GM23338 (cell line): ENCODE measurements around the gene CYP1A2. TPM values are rescaled to one million over a fixed set of nuclear protein-coding genes. Genes with fewer than 3 reads are reported as not detected.

Experiments
- ATAC-seq: fragments of 200-7000 bp; cut with Tn5 transposase; 3 replicates; pipeline ENCODE4 v1.9.1; 2020
- DNase-seq: peaks from one replicate; pipeline ENCODE4 v3.0.0-alpha.2; 2015; ENCODE audit warnings: low spot score
- H2AFZ ChIP-seq: fragments of 200-600 bp; sonication (generic); 2 replicates; pipeline ENCODE4 v1.8.0; 2016; ENCODE audit warnings: antibody characterized with exemption, mild to moderate bottlenecking, moderate library complexity
- H3F3A ChIP-seq: fragments of 200-600 bp; sonication (generic); replicated peaks from 2 replicates; pipeline ENCODE4 v1.8.0; 2017; ENCODE audit warnings: antibody characterized with exemption, mixed run types, low read depth
- H3K27ac ChIP-seq: fragments of 200-600 bp; sonication (generic); 2 replicates; pipeline ENCODE4 v1.6.1; 2016; ENCODE audit warnings: low read depth
- H3K27me3 ChIP-seq: fragments of 200-600 bp; sonication (generic); 2 replicates; pipeline ENCODE4 v1.8.0; 2016; ENCODE audit warnings: mild to moderate bottlenecking, mixed run types, moderate library complexity; ENCODE audit not compliant: insufficient read depth
- H3K36me3 ChIP-seq: fragments of 200-600 bp; sonication (generic); 2 replicates; pipeline ENCODE4 v1.8.0; 2016; ENCODE audit warnings: mild to moderate bottlenecking; ENCODE audit not compliant: insufficient read depth
- H3K4me1 ChIP-seq: fragments of 200-600 bp; sonication (generic); 2 replicates; pipeline ENCODE4 v1.8.0; 2016; ENCODE audit warnings: mild to moderate bottlenecking, moderate library complexity; ENCODE audit not compliant: insufficient read depth
- H3K4me2 ChIP-seq: fragments of 200-600 bp; sonication (generic); 2 replicates; pipeline ENCODE4 v1.7.1; 2017; ENCODE audit warnings: mixed run types
- H3K4me3 ChIP-seq: fragments of 200-600 bp; sonication (generic); 2 replicates; pipeline ENCODE4 v1.6.1; 2016; ENCODE audit warnings: mixed run types
- H3K79me2 ChIP-seq: fragments of 200-600 bp; sonication (generic); replicated peaks from 2 replicates; pipeline ENCODE4 v1.8.0; 2017; ENCODE audit warnings: mild to moderate bottlenecking; ENCODE audit not compliant: insufficient read depth
- H3K9me2 ChIP-seq: fragments of 200-600 bp; sonication (generic); 2 replicates; pipeline ENCODE4 v1.8.0; 2017; ENCODE audit not compliant: insufficient read depth
- H4K20me1 ChIP-seq: fragments of 200-600 bp; sonication (generic); replicated peaks from 2 replicates; pipeline ENCODE4 v1.8.0; 2017; ENCODE audit warnings: mild to moderate bottlenecking; ENCODE audit not compliant: insufficient read depth
- H3K27ac Mint-ChIP-seq: 2 replicates; pipeline ENCODE4 v1.8.0; 2020; ENCODE audit warnings: inconsistent platforms, mild to moderate bottlenecking, moderate library complexity, mixed read lengths
- H3K27me3 Mint-ChIP-seq: 3 replicates; pipeline ENCODE4 v1.8.0; 2022; ENCODE audit warnings: low read depth, mild to moderate bottlenecking, moderate library complexity, mixed read lengths, inconsistent platforms; ENCODE audit not compliant: insufficient read depth, poor library complexity
- H3K36me3 Mint-ChIP-seq: 3 replicates; pipeline ENCODE4 v1.8.0; 2021; ENCODE audit warnings: low read depth, mild to moderate bottlenecking, inconsistent platforms, moderate library complexity, mixed read lengths
- H3K4me1 Mint-ChIP-seq: 3 replicates; pipeline ENCODE4 v1.8.0; 2020; ENCODE audit warnings: mild to moderate bottlenecking, inconsistent platforms, mixed read lengths
- H3K4me3 Mint-ChIP-seq: 3 replicates; pipeline ENCODE4 v1.8.0; 2021; ENCODE audit warnings: moderate library complexity, mild to moderate bottlenecking, inconsistent platforms, mixed read lengths
- H3K9me3 Mint-ChIP-seq: 3 replicates; pipeline ENCODE4 v1.8.0; 2020; ENCODE audit warnings: moderate library complexity, mild to moderate bottlenecking, inconsistent platforms, mixed read lengths
- CREB1 ChIP-seq: fragments of 250-450 bp; sonication (Bioruptor Pico); IDR thresholded peaks from 2 replicates; pipeline ENCODE4 v1.5.0; 2020; ENCODE audit warnings: low read depth, mild to moderate bottlenecking, moderate library complexity
- CTCF ChIP-seq, 2 experiments: fragments of 200-600 bp in 1 of 2; sonication (generic) in 1 of 2; conservative IDR thresholded peaks; 2 replicates each; pipeline versions ENCODE4 v1.5.1 to v1.6.1; 2016 to 2017; ENCODE audit warnings: antibody characterized with exemption in 2 of 2, low read depth in 2 of 2, mild to moderate bottlenecking in 2 of 2, moderate library complexity in 1 of 2
- EZH2 ChIP-seq: fragments of 200-600 bp; sonication (generic); IDR thresholded peaks from one replicate; pipeline ENCODE4 v1.8.0; 2017; ENCODE audit warnings: antibody characterized with exemption, mild to moderate bottlenecking, low read depth; ENCODE audit not compliant: unreplicated experiment
- EZH2phosphoT487 ChIP-seq: fragments of 200-600 bp; sonication (generic); IDR thresholded peaks from one replicate; pipeline ENCODE4 v1.8.1; 2018; ENCODE audit warnings: antibody characterized with exemption; ENCODE audit not compliant: unreplicated experiment
- JUNB ChIP-seq: IDR thresholded peaks from one replicate; pipeline ENCODE4 v1.6.1; 2016; ENCODE audit warnings: antibody characterized with exemption; ENCODE audit not compliant: unreplicated experiment
- NANOG ChIP-seq: IDR thresholded peaks from 2 replicates; pipeline ENCODE4 v1.6.1; 2016; ENCODE audit warnings: antibody characterized with exemption, borderline replicate concordance
- POLR2AphosphoS5 ChIP-seq: IDR thresholded peaks from 2 replicates; pipeline ENCODE4 v1.6.1; 2016; ENCODE audit warnings: antibody characterized with exemption, low read depth
- STAT1 ChIP-seq: IDR thresholded peaks from one replicate; pipeline ENCODE4 v1.6.1; 2016; ENCODE audit warnings: antibody characterized with exemption; ENCODE audit not compliant: unreplicated experiment
- ZNF114 ChIP-seq: fragments of 250-450 bp; sonication (Bioruptor Pico); IDR thresholded peaks from 2 replicates; pipeline ENCODE4 v1.5.0; 2020; ENCODE audit warnings: mild to moderate bottlenecking, moderate library complexity
- ZNF331 ChIP-seq: fragments of 250-450 bp; sonication (Bioruptor Pico); IDR thresholded peaks from 2 replicates; pipeline ENCODE4 v1.5.0; 2020; ENCODE audit warnings: low read depth, mild to moderate bottlenecking, moderate library complexity
- polyA plus RNA-seq: library from polyadenylated mRNA; unstranded; fragments of >200 nt; fragmentation: Nextera tagmentation; extraction: Ambion mirVana; gene quantifications from 2 replicates; pipeline ENCODE4 v1.2.1, GENCODE V29; 2016
- total RNA-seq: library from RNA; depleted of rRNA; stranded (reverse); fragments of >200 nt; shearing (Covaris generic); gene quantifications from 2 replicates; pipeline ENCODE4 v1.2.3, GENCODE V29; 2014
- TF ChIP-seq, protein P1 (sequence below): fragments of 250-450 bp; sonication (Bioruptor Pico); IDR thresholded peaks from 2 replicates; pipeline ENCODE4 v1.5.0; 2020; ENCODE audit warnings: mild to moderate bottlenecking, moderate library complexity
- TF ChIP-seq, protein P2 (sequence below): IDR thresholded peaks from 2 replicates; pipeline ENCODE4 v1.6.1; 2016; ENCODE audit warnings: antibody characterized with exemption
- TF ChIP-seq, protein P3 (sequence below): IDR thresholded peaks from one replicate; pipeline ENCODE4 v1.6.1; 2018; ENCODE audit warnings: antibody characterized with exemption; ENCODE audit not compliant: unreplicated experiment

The CYP1A2 gene
- total and polyA plus RNA-seq, 2 experiments from 2014 or later, result not detected

DNA sequence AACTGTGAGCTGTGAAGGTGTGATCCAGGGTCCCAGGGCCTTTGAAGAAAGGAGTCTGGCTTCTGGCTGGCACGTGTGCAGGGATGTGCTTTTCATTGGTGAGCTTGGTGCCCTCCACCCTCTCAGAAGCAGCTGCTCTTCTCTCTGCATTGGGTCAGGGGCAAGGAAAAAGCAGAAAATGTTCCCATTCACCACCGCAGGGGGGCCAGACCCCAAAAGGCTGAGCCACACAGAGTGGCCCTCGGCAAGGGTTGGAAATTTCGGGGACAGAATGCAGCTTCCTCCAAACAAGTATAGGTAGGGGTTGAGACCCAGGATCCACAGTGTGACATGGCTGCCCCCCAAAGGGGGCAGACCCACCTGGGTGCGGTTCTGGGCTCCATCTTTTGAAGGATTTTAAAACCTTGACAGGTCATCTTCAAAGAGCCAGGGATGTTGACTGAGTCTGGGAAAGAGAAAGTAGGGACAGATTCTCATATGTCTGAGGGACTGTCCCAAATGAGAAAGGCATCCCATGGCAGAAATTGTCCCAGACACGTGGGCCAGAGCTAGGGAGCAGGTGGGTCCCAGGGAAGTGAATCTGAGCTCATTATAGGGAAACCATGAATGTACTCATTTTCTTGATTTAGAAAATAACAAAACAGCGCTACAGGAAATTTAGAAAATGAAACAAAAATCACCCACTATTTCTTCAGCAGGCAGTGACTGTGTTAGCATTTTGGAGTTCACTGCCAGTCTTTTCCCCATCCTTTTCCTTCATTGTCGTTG lies 36.0 kb downstream of the CYP1A2 start:
- TF ChIP-seq NANOG (no peak), EZH2phosphoT487 (no peak), CREB1 (CRISPR knock-in tag) (no peak), JUNB (no peak), ZNF331 (CRISPR knock-in tag) (no peak), POLR2AphosphoS5 (no peak), EZH2 (no peak), ZNF114 (no peak), STAT1 (no peak), CTCF (conservative IDR thresholded peaks at IDR 0.05; ENCODE audit: low read depth in 2 of 2) (no peak)
- TF ChIP-seq, protein P1, sequence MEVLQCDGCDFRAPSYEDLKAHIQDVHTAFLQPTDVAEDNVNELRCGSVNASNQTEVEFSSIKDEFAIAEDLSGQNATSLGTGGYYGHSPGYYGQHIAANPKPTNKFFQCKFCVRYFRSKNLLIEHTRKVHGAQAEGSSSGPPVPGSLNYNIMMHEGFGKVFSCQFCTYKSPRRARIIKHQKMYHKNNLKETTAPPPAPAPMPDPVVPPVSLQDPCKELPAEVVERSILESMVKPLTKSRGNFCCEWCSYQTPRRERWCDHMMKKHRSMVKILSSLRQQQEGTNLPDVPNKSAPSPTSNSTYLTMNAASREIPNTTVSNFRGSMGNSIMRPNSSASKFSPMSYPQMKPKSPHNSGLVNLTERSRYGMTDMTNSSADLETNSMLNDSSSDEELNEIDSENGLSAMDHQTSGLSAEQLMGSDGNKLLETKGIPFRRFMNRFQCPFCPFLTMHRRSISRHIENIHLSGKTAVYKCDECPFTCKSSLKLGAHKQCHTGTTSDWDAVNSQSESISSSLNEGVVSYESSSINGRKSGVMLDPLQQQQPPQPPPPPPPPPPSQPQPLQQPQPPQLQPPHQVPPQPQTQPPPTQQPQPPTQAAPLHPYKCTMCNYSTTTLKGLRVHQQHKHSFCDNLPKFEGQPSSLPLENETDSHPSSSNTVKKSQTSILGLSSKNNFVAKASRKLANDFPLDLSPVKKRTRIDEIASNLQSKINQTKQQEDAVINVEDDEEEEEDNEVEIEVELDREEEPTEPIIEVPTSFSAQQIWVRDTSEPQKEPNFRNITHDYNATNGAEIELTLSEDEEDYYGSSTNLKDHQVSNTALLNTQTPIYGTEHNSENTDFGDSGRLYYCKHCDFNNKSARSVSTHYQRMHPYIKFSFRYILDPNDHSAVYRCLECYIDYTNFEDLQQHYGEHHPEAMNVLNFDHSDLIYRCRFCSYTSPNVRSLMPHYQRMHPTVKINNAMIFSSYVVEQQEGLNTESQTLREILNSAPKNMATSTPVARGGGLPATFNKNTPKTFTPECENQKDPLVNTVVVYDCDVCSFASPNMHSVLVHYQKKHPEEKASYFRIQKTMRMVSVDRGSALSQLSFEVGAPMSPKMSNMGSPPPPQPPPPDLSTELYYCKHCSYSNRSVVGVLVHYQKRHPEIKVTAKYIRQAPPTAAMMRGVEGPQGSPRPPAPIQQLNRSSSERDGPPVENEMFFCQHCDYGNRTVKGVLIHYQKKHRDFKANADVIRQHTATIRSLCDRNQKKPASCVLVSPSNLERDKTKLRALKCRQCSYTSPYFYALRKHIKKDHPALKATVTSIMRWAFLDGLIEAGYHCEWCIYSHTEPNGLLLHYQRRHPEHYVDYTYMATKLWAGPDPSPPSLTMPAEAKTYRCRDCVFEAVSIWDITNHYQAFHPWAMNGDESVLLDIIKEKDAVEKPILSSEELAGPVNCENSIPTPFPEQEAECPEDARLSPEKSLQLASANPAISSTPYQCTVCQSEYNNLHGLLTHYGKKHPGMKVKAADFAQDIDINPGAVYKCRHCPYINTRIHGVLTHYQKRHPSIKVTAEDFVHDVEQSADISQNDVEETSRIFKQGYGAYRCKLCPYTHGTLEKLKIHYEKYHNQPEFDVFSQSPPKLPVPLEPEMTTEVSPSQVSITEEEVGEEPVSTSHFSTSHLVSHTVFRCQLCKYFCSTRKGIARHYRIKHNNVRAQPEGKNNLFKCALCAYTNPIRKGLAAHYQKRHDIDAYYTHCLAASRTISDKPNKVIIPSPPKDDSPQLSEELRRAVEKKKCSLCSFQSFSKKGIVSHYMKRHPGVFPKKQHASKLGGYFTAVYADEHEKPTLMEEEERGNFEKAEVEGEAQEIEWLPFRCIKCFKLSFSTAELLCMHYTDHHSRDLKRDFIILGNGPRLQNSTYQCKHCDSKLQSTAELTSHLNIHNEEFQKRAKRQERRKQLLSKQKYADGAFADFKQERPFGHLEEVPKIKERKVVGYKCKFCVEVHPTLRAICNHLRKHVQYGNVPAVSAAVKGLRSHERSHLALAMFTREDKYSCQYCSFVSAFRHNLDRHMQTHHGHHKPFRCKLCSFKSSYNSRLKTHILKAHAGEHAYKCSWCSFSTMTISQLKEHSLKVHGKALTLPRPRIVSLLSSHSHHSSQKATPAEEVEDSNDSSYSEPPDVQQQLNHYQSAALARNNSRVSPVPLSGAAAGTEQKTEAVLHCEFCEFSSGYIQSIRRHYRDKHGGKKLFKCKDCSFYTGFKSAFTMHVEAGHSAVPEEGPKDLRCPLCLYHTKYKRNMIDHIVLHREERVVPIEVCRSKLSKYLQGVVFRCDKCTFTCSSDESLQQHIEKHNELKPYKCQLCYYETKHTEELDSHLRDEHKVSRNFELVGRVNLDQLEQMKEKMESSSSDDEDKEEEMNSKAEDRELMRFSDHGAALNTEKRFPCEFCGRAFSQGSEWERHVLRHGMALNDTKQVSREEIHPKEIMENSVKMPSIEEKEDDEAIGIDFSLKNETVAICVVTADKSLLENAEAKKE, result no peak
- TF ChIP-seq, protein P2, sequence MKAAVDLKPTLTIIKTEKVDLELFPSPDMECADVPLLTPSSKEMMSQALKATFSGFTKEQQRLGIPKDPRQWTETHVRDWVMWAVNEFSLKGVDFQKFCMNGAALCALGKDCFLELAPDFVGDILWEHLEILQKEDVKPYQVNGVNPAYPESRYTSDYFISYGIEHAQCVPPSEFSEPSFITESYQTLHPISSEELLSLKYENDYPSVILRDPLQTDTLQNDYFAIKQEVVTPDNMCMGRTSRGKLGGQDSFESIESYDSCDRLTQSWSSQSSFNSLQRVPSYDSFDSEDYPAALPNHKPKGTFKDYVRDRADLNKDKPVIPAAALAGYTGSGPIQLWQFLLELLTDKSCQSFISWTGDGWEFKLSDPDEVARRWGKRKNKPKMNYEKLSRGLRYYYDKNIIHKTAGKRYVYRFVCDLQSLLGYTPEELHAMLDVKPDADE, result no peak
- TF ChIP-seq, protein P3, sequence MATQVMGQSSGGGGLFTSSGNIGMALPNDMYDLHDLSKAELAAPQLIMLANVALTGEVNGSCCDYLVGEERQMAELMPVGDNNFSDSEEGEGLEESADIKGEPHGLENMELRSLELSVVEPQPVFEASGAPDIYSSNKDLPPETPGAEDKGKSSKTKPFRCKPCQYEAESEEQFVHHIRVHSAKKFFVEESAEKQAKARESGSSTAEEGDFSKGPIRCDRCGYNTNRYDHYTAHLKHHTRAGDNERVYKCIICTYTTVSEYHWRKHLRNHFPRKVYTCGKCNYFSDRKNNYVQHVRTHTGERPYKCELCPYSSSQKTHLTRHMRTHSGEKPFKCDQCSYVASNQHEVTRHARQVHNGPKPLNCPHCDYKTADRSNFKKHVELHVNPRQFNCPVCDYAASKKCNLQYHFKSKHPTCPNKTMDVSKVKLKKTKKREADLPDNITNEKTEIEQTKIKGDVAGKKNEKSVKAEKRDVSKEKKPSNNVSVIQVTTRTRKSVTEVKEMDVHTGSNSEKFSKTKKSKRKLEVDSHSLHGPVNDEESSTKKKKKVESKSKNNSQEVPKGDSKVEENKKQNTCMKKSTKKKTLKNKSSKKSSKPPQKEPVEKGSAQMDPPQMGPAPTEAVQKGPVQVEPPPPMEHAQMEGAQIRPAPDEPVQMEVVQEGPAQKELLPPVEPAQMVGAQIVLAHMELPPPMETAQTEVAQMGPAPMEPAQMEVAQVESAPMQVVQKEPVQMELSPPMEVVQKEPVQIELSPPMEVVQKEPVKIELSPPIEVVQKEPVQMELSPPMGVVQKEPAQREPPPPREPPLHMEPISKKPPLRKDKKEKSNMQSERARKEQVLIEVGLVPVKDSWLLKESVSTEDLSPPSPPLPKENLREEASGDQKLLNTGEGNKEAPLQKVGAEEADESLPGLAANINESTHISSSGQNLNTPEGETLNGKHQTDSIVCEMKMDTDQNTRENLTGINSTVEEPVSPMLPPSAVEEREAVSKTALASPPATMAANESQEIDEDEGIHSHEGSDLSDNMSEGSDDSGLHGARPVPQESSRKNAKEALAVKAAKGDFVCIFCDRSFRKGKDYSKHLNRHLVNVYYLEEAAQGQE, result no peak
- peaks cover 27% of the 10 kb centered on the region for H3K27me3 Mint-ChIP-seq
- Histone ChIP-seq H3K36me3 (no peaks in the 10 kb centered on the region), H3K79me2 (peaks cover 7% of the 10 kb centered on the region), H3K4me1 (peaks cover 31% of the 10 kb centered on the region), H4K20me1 (peaks cover 42% of the 10 kb centered on the region), H3K4me2 (no peak overlapping the region), H3F3A (peaks cover 7% of the 10 kb centered on the region), H3K27me3 (peaks cover 19% of the 10 kb centered on the region), H2AFZ (no peak overlapping the region), H3K9me2 (no peaks in the 10 kb centered on the region), H3K27ac (no peak overlapping the region), H3K4me3 (no peak overlapping the region)
- DNase-seq, result no peak
- H3K4me1 Mint-ChIP-seq, result peaks cover 45% of the 10 kb centered on the region
- H3K4me3 Mint-ChIP-seq, result no peak overlapping the region
- no peak for ATAC-seq
- H3K9me3 Mint-ChIP-seq, result no peaks in the 10 kb centered on the region
- no peak overlapping the region for H3K27ac Mint-ChIP-seq
- no peaks in the 10 kb centered on the region for H3K36me3 Mint-ChIP-seq
